Parathyroid adenoma (tissue), 2 donors: Measurements from ENCODE around the gene SLU7.

ENCODE experiments used
- H2AFZ ChIP-seq: fragments of 300-600 bp; sonication (generic); one replicate; pipeline ENCODE4 v1.7.0; 2017; ENCODE audit warnings: antibody characterized with exemption, mild to moderate bottlenecking
- H3K27ac ChIP-seq: fragments of 300-600 bp; sonication (generic); one replicate; pipeline ENCODE4 v1.7.0; 2017
- H3K27me3 ChIP-seq: fragments of 300-600 bp; sonication (generic); one replicate; pipeline ENCODE4 v1.7.0; 2017; ENCODE audit warnings: low read length; ENCODE audit not compliant: control insufficient read depth, insufficient read depth
- H3K36me3 ChIP-seq: fragments of 300-600 bp; sonication (generic); one replicate; pipeline ENCODE4 v1.7.0; 2017; ENCODE audit warnings: low read length; ENCODE audit not compliant: control insufficient read depth, insufficient read depth
- H3K4me1 ChIP-seq: fragments of 300-600 bp; sonication (generic); one replicate; pipeline ENCODE4 v1.7.0; 2017; ENCODE audit warnings: control low read depth
- H3K4me2 ChIP-seq: fragments of 300-600 bp; sonication (generic); one replicate; pipeline ENCODE4 v1.7.0; 2017; ENCODE audit warnings: low read length
- H3K4me3 ChIP-seq: fragments of 300-600 bp; sonication (generic); one replicate; pipeline ENCODE4 v1.7.0; 2017; ENCODE audit warnings: low read depth, low read length
- H3K79me2 ChIP-seq: fragments of 300-600 bp; sonication (generic); one replicate; pipeline ENCODE4 v1.7.0; 2017; ENCODE audit warnings: control low read depth
- H3K9ac ChIP-seq: fragments of 300-600 bp; sonication (generic); one replicate; pipeline ENCODE4 v1.7.0; 2017; ENCODE audit warnings: mild to moderate bottlenecking
- H3K9me3 ChIP-seq: fragments of 300-600 bp; sonication (generic); one replicate; pipeline ENCODE4 v1.7.0; 2017; ENCODE audit warnings: low read length; ENCODE audit not compliant: control insufficient read depth
- TF ChIP-seq, protein P1 (sequence below): fragments of 300-600 bp; sonication (generic); IDR thresholded peaks from one replicate; pipeline ENCODE4 v1.7.0; 2017; ENCODE audit warnings: antibody characterized with exemption, mild to moderate bottlenecking
- donor health status: primary hyperparathyroidism.

Gene SLU7

GRCh38 chr5:160354666-160355065 is 64.2 kb downstream of the SLU7 start:
- Histone ChIP-seq H3K27me3 (no peaks in the 10 kb centered on the region), H3K9me3 (no peaks in the 10 kb centered on the region), H3K9ac (no peak overlapping the region), H3K79me2 (no peaks in the 10 kb centered on the region), H3K4me2 (no peak overlapping the region), H3K36me3 (no peaks in the 10 kb centered on the region), H2AFZ (no peak overlapping the region), H3K4me3 (no peak overlapping the region), H3K4me1 (no peaks in the 10 kb centered on the region), H3K27ac (no peak overlapping the region)
- TF ChIP-seq, protein P1, sequence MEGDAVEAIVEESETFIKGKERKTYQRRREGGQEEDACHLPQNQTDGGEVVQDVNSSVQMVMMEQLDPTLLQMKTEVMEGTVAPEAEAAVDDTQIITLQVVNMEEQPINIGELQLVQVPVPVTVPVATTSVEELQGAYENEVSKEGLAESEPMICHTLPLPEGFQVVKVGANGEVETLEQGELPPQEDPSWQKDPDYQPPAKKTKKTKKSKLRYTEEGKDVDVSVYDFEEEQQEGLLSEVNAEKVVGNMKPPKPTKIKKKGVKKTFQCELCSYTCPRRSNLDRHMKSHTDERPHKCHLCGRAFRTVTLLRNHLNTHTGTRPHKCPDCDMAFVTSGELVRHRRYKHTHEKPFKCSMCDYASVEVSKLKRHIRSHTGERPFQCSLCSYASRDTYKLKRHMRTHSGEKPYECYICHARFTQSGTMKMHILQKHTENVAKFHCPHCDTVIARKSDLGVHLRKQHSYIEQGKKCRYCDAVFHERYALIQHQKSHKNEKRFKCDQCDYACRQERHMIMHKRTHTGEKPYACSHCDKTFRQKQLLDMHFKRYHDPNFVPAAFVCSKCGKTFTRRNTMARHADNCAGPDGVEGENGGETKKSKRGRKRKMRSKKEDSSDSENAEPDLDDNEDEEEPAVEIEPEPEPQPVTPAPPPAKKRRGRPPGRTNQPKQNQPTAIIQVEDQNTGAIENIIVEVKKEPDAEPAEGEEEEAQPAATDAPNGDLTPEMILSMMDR, result no peak

DNA sequence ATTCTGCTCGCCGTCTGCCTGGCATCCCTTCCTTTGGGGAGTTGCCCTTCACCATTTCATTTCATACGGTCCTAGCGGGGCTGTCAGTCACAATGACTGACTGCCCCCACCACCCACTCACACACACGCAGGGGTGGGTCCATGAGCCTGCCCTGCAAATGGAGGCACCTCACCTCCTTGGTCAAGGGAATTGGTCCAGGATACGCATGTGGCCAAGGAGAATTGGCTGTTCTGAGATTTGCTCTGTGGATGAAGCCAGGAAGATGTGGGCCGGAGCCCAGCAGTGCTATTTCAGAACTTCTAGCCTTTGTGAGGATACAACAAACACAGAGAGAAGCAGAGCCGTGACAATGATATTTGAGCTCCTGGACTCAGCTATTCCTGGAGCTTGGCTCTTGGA is 65.5 kb downstream of the SLU7 start:
- Histone ChIP-seq H3K79me2 (no peaks in the 10 kb centered on the region), H3K4me1 (no peaks in the 10 kb centered on the region), H3K36me3 (no peaks in the 10 kb centered on the region), H3K4me2 (no peak overlapping the region), H3K9ac (no peak overlapping the region), H3K9me3 (no peaks in the 10 kb centered on the region), H3K4me3 (no peak overlapping the region), H3K27ac (no peak overlapping the region), H2AFZ (no peak overlapping the region), H3K27me3 (no peaks in the 10 kb centered on the region)
- TF ChIP-seq, protein P1, result no peak

- Histone ChIP-seq H3K9ac (no peak overlapping the region), H3K9me3 (no peaks in the 10 kb centered on the region), H3K36me3 (no peaks in the 10 kb centered on the region), H3K27me3 (no peaks in the 10 kb centered on the region), H3K79me2 (no peaks in the 10 kb centered on the region), H3K27ac (no peak overlapping the region), H2AFZ (no peak overlapping the region), H3K4me3 (no peak overlapping the region), H3K4me1 (no peaks in the 10 kb centered on the region), H3K4me2 (no peak overlapping the region)
- TF ChIP-seq, protein P1, result no peak
Measured at GRCh38 chr5:160352308-160352707, 66.6 kb downstream of the SLU7 start.
